ENCODE data around the gene SBK3. TPM values are rescaled to one million over a fixed set of nuclear protein-coding genes. Genes with fewer than 3 reads are reported as not detected.

SBK3 gene
- total RNA-seq, 4 donors from 2014 or later: not detected

GRCh38 chr19:55495646-55496349 is 49.5 kb downstream of the SBK3 start:
- TF ChIP-seq EP300 (IDR thresholded peaks at IDR 0.05) (no peak), POLR2AphosphoS5 (IDR thresholded peaks at IDR 0.05) (no peak), POLR2A (IDR thresholded peaks at IDR 0.05) (no peak)
- TF ChIP-seq, protein P1, sequence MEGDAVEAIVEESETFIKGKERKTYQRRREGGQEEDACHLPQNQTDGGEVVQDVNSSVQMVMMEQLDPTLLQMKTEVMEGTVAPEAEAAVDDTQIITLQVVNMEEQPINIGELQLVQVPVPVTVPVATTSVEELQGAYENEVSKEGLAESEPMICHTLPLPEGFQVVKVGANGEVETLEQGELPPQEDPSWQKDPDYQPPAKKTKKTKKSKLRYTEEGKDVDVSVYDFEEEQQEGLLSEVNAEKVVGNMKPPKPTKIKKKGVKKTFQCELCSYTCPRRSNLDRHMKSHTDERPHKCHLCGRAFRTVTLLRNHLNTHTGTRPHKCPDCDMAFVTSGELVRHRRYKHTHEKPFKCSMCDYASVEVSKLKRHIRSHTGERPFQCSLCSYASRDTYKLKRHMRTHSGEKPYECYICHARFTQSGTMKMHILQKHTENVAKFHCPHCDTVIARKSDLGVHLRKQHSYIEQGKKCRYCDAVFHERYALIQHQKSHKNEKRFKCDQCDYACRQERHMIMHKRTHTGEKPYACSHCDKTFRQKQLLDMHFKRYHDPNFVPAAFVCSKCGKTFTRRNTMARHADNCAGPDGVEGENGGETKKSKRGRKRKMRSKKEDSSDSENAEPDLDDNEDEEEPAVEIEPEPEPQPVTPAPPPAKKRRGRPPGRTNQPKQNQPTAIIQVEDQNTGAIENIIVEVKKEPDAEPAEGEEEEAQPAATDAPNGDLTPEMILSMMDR (IDR thresholded peaks at IDR 0.05): no peak
- Histone ChIP-seq H3K4me3 (no peak overlapping the region), H3K27ac (no peak overlapping the region), H3K27me3 (peaks cover 21% of the 10 kb centered on the region), H3K4me1 (peaks cover 24% of the 10 kb centered on the region), H3K36me3 (no peaks in the 10 kb centered on the region), H3K9me3 (no peaks in the 10 kb centered on the region)
- WGBS: 77% methylated on average over 11 of the region's 11 CpGs
- no peak for DNase-seq (ENCODE audit: low spot score in 2 of 2)

DNA sequence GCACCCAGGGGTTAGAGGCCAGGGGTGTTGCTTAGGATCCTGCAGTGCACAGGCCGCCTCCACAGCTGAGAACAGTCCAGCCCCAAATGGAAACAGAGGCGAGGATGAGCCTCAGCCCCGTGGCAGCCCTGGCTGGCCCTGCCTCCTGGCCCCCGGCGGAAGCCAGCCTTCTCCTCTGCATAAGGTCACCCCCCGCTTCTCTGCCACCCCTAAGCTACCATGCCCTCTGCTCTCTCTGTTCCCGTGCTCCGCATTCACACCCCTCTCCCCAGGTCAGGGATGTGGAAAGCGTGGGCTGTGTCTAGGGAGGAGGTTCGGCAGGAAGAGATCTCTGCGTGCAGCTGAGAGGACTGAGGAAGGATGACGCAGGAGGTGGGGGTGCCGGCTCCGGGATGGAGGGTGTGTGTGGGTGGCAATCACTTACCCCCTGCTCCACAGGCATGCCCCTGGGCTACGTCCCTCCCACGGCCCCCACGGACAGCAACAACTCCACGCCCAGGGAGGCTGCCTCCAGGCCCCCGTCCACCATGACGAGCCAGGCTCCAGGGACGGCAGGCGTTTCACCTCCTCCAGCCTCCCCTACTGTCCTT is 51.1 kb downstream of the SBK3 start:
- no peak for TF ChIP-seq POLR2AphosphoS5 (IDR thresholded peaks at IDR 0.05)
- TF ChIP-seq POLR2A (IDR thresholded peaks at IDR 0.05): no peak
- Histone ChIP-seq H3K36me3 (no peaks in the 10 kb centered on the region), H3K27ac (peak overlapping the region; percentile 40), H3K4me1 (peaks cover 24% of the 10 kb centered on the region), H3K9me3 (no peaks in the 10 kb centered on the region), H3K27me3 (peaks cover 21% of the 10 kb centered on the region), H3K4me3 (peak overlapping the region; percentile 35)
- DNase-seq (ENCODE audit: low spot score in 2 of 2): peak in 1 of 2 donors; percentile 66
- 33% methylated on average over 10 of the region's 22 CpGs for WGBS

DNA sequence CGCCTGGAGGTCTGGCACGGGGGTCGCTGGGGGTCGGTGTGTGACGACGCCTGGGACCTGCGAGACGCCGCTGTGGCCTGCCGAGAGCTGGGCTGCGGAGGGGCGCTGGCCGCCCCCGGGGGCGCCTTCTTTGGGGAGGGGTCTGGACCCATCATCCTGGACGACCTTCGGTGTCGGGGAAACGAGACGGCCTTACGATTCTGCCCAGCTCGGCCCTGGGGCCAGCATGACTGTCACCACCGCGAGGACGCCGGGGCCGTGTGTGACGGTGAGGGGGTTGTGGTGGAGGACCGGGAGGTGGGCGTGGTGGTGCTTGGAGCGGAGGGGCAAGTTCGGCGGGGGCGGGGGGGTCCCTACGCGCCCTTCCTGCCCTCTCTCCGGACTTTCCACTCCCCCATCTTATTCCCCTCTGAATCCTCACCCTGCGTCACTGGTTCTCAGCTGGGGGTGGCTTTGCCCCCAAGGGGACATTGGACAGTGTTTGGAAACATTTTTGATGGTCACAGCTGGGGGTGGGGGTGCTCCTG is 51.6 kb downstream of the SBK3 start:
- H3K4me3 ChIP-seq: peak overlapping the region; percentile 35

GRCh38 chr19:55493052-55493644 is 52.2 kb downstream of the SBK3 start:
- H3K4me1 ChIP-seq: peaks cover 30% of the 10 kb centered on the region
- peak overlapping the region; percentile 56 for H3K27ac ChIP-seq
- peaks cover 21% of the 10 kb centered on the region for H3K27me3 ChIP-seq
- H3K36me3 ChIP-seq: no peaks in the 10 kb centered on the region
- no peak for DNase-seq (ENCODE audit: low spot score in 2 of 2)
- TF ChIP-seq EP300 (IDR thresholded peaks at IDR 0.05) (no peak), POLR2AphosphoS5 (IDR thresholded peaks at IDR 0.05) (no peak), POLR2A (IDR thresholded peaks at IDR 0.05) (no peak)
- TF ChIP-seq, protein P1 (IDR thresholded peaks at IDR 0.05): no peak
- H3K4me3 ChIP-seq: peak overlapping the region; percentile 35
- no peaks in the 10 kb centered on the region for H3K9me3 ChIP-seq
- 29% methylated on average over 6 of the region's 18 CpGs for WGBS

More for the DNA sequence above, 51.6 kb downstream of the SBK3 start:
- TF ChIP-seq EP300 (IDR thresholded peaks at IDR 0.05): no peak
- TF ChIP-seq, protein P1 (IDR thresholded peaks at IDR 0.05): no peak
- H3K27ac ChIP-seq: peak overlapping the region; percentile 56
- H3K27me3 ChIP-seq: peaks cover 21% of the 10 kb centered on the region
- H3K4me1 ChIP-seq: peaks cover 25% of the 10 kb centered on the region
- no peaks in the 10 kb centered on the region for H3K36me3 ChIP-seq
- DNase-seq (ENCODE audit: low spot score in 2 of 2): peak in 1 of 2 donors; percentile 60
- 9% methylated on average over 10 of the region's 38 CpGs for WGBS
- no peaks in the 10 kb centered on the region for H3K9me3 ChIP-seq

DNA sequence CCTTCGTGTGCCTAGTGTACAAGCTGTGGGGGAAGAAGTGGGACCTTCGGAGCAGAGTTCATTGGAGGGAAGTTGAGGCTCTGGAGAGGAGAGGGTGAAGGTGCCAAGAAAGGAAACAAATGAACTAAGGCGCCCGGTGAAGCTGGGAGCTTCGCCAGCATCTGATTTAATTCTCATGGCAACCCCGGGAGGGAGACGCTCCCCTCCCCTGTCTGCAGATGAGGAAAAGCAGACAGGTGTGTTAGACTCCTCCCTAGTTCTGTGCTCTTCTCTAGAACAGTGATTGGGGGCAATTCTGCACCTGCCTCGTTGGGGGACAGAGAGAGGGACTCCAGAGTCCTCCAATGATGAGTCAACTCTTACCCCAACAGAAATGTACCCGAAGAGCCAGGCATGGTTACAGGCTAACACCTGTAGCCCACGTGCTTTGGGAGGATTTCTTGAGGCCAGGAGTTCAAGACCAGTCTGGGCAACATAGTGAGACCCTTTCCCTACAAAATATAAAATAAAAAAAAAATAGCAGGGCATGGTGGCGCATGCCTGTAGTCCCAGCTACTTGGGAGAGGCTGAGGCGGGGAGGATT is 52.9 kb downstream of the SBK3 start:
- Histone ChIP-seq H3K27me3 (peaks cover 21% of the 10 kb centered on the region), H3K36me3 (no peaks in the 10 kb centered on the region), H3K4me1 (peaks cover 37% of the 10 kb centered on the region), H3K27ac (no peak overlapping the region), H3K9me3 (no peaks in the 10 kb centered on the region), H3K4me3 (no peak overlapping the region)
- no peak for TF ChIP-seq EP300 (IDR thresholded peaks at IDR 0.05)
- TF ChIP-seq, protein P1 (IDR thresholded peaks at IDR 0.05): no peak
- TF ChIP-seq POLR2AphosphoS5 (IDR thresholded peaks at IDR 0.05): no peak
- TF ChIP-seq POLR2A (IDR thresholded peaks at IDR 0.05): no peak
- 33% methylated on average over 12 of the region's 12 CpGs for WGBS
- DNase-seq (ENCODE audit: low spot score in 2 of 2): no peak

Data from suprapubic skin (tissue), 4 donors.